GF-D8 (cell line): ENCODE results near the gene KLF5.
"Not testable (repeated sequence)": the region's sequence is repeated elsewhere in the genome, so short reads cannot be mapped to it uniquely, and the experiment has no call there.

Source experiments
- DNase-seq: peaks from one replicate; lab custom pipeline; 2025; lab: John Stamatoyannopoulos, UW

Gene KLF5

GRCh38 chr13:73058736-73059459 is at the start of gene KLF5:
TSS of gene KLF5 (plus strand) at chr13:73059005. CDS start at chr13:73059328, 323 bp downstream.
- DNase-seq, result peak; percentile 82

DNA sequence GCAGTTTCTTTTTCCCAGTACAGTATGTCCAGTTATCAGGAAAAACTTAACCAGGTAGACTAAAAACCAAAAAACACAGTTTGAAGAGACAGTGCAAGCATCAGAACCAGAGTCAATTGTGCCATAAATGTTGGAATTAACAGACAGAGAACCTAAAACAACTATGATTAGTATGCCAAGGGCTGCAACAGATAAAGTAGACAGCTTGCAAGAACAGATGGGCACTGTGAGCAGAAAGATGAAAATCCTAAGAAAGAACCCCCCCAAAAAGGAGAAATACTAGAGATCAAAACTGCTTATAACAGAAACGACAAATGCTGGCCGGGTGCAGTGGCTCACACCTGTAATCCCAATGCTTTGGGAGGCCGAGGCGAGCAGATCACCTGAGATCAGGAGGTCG is 47.1 kb upstream of the KLF5 start:
- no peak for DNase-seq

- no peak for DNase-seq
Measured at GRCh38 chr13:73015805-73016204, 43.0 kb upstream of the KLF5 start.

DNA sequence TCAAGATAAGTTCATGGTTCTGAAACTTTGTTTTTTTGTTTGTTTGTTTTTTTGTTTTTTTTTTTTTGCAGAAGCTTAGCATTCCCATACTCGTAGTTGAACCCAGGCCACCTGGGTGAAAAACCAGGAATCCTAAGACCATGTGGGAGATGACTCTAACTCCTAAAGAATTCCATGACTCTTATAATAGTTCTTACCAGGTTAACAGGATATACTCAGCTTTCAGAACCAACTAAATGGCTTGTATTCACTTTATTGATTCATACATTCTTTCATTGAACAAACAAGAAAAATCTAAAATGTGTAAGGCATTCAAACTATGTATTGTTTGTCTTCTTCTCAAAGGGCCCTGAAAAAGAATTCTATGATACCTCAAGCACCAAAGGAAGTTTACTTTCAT is 40.5 kb upstream of the KLF5 start:
- DNase-seq, result no peak

DNA sequence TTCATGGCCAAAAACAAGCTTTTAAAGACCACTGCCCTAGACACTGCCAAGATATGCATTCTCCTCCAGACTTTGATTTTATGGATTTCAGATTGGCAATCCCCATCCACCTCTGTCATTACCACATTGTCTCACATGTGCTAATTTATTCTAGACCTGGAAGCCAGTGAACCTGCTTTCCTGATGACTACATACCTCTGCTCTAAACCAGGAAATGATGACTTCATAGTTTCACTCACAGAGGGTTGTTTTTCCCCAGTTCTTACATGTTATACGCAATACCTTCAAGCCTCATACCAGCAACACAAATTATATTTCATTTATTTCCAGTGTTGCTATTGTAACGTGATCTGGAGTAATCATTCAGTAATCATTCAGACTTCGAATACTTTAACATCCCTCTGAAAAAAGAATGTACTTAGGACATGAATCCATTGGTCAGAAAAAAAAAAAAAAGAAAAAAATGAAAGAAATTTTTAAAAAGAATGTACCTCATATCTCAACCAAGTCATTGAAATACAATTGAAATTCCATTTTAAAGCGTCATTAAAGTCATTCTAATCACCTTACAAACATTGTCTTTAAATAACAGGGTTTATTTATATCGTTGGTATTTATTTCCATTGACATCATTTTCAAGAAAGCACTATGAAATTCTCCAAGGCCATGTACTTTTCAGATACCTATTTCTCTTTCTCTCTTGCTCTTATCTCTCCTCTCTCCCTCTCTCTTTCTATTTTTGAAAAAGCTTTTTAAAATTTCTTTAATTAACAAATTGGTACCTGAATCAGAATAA is 33.4 kb upstream of the KLF5 start:
- DNase-seq, result no peak

GRCh38 chr13:73034901-73035300 is 23.9 kb upstream of the KLF5 start:
- no peak for DNase-seq

GRCh38 chr13:73035660-73036059 is 23.1 kb upstream of the KLF5 start:
- DNase-seq, result no peak

GRCh38 chr13:73036566-73036965 is 22.2 kb upstream of the KLF5 start:
- DNase-seq, result no peak

DNA sequence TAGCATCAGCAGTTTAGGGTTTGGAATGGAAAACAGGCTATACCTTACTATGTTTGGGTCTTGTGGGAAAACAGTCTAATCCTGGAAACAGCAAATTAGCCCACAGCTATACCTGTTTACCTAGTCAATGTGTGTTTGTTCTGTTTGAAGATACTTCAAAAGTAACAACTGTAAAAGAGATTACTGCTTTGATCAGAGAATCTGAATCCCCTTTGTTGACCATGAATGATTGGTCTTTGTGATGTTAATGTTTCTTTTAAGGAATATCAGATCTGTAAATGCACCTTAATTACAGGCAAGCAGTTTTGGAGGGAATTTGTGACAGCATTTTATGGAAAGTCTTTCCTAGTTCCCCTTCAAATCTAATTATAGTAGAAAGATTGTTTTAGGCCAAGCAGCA is 20.7 kb upstream of the KLF5 start:
- DNase-seq, result no peak

GRCh38 chr13:73039201-73040108 is 19.4 kb upstream of the KLF5 start:
- peak; percentile 95 for DNase-seq

- DNase-seq, result no peak
Measured at GRCh38 chr13:73040484-73040883, 18.3 kb upstream of the KLF5 start.

GRCh38 chr13:73040968-73041596 is 17.7 kb upstream of the KLF5 start:
- DNase-seq, result peak; percentile 99

GRCh38 chr13:73045031-73045430 is 13.8 kb upstream of the KLF5 start:
- DNase-seq, result no peak

- not testable (repeated sequence) for DNase-seq
Measured at GRCh38 chr13:73048615-73049014, 10.2 kb upstream of the KLF5 start.

GRCh38 chr13:73054712-73055111 is 4.1 kb upstream of the KLF5 start:
- DNase-seq, result no peak

GRCh38 chr13:73055813-73056564 is 2.8 kb upstream of the KLF5 start:
- DNase-seq, result no peak

GRCh38 chr13:73056565-73056962 is 2.2 kb upstream of the KLF5 start:
- no peak for DNase-seq

- no peak for DNase-seq
Measured at GRCh38 chr13:73057284-73058063, 1.3 kb upstream of the KLF5 start.

GRCh38 chr13:73058064-73058313 is 816 bp upstream of the KLF5 start:
- DNase-seq, result no peak

GRCh38 chr13:73058432-73058735 is 421 bp upstream of the KLF5 start:
- no peak for DNase-seq
